PC-9 (cell line): Measurements from ENCODE around the gene NKX2-4. TPM values are rescaled to one million over a fixed set of nuclear protein-coding genes. Genes with fewer than 3 reads are reported as not detected.

ENCODE experiments used
- BruUV-seq: library from RNA; stranded (reverse); fragments of 400-500 nt; replicated peaks from 2 replicates; lab custom pipeline; 2021; lab: Mats Ljungman, UMichigan
- CTCF ChIA-PET: fragments of 300-600 bp; sonication (Branson Sonifier 250); formaldehyde crosslinking; loops from one replicate; lab custom pipeline; 2022; ENCODE audit warnings: antibody characterized with exemption; lab: Charles Lee
- POLR2A ChIA-PET: fragments of 300-600 bp; sonication (Branson Sonifier 250); formaldehyde crosslinking; loops from one replicate; lab custom pipeline; 2022; ENCODE audit warnings: antibody characterized with exemption; ENCODE audit not compliant: unreplicated experiment; lab: Charles Lee
- DNase-seq, 2 experiments: peaks; one replicate each; pipeline versions ENCODE4 v3.0.0 to v3.0.0-alpha.2; 2015 to 2022; ENCODE audit warnings: mixed read lengths in 1 of 2
- H2AFZ ChIP-seq: fragments of 200-600 bp; sonication (generic); 2 replicates; pipeline ENCODE4 v1.8.1; 2017; ENCODE audit warnings: antibody characterized with exemption
- H3F3A ChIP-seq: fragments of 200-600 bp; sonication (generic); 2 replicates; pipeline ENCODE4 v1.8.1; 2017; ENCODE audit warnings: antibody characterized with exemption, mild to moderate bottlenecking, low read depth; ENCODE audit not compliant: insufficient read depth
- H3K27ac ChIP-seq: fragments of 200-600 bp; sonication (generic); 2 replicates; pipeline ENCODE4 v1.6.1; 2016; ENCODE audit warnings: mixed run types
- H3K27me3 ChIP-seq: fragments of 200-600 bp; sonication (generic); 2 replicates; pipeline ENCODE4 v1.6.1; 2016; ENCODE audit warnings: low read depth, mixed run types; ENCODE audit not compliant: insufficient read depth
- H3K36me3 ChIP-seq: fragments of 200-600 bp; sonication (generic); 2 replicates; pipeline ENCODE4 v1.6.1; 2016; ENCODE audit warnings: low read depth, mixed run types
- H3K4me1 ChIP-seq: fragments of 200-600 bp; sonication (generic); replicated peaks from 2 replicates; pipeline ENCODE4 v1.6.1; 2016; ENCODE audit warnings: mixed run types; ENCODE audit not compliant: insufficient read depth
- H3K4me2 ChIP-seq: fragments of 200-600 bp; sonication (generic); 2 replicates; pipeline ENCODE4 v1.6.1; 2017; ENCODE audit warnings: mixed run types
- H3K4me3 ChIP-seq: fragments of 200-600 bp; sonication (generic); 2 replicates; pipeline ENCODE4 v1.6.1; 2016; ENCODE audit warnings: mixed run types
- H3K79me2 ChIP-seq: fragments of 200-600 bp; sonication (generic); 2 replicates; pipeline ENCODE4 v1.6.1; 2017; ENCODE audit warnings: low read depth, mixed run types
- H3K9me2 ChIP-seq: fragments of 200-600 bp; sonication (generic); 2 replicates; pipeline ENCODE4 v1.8.1; 2017; ENCODE audit warnings: mild to moderate bottlenecking; ENCODE audit not compliant: insufficient read depth
- H3K9me3 ChIP-seq: fragments of 200-600 bp; sonication (generic); 2 replicates; pipeline ENCODE4 v1.8.1; 2016; ENCODE audit warnings: low read depth; ENCODE audit not compliant: insufficient read depth
- H4K20me1 ChIP-seq: fragments of 200-600 bp; sonication (generic); 2 replicates; pipeline ENCODE4 v1.8.1; 2017; ENCODE audit not compliant: insufficient read depth
- EZH2 ChIP-seq: fragments of 200-600 bp; sonication (generic); IDR thresholded peaks from 2 replicates; pipeline ENCODE4 v1.8.0; 2017; ENCODE audit warnings: antibody characterized with exemption, low read depth
- intact Hi-C: fragments of 100-400 bp; cut with micrococcal nuclease; formaldehyde crosslinking; loops from one replicate; pipeline ENCODE4 v1.10.0; 2022; ENCODE audit not compliant: unreplicated experiment
- total RNA-seq: library from RNA; stranded (reverse); gene quantifications from 2 replicates; pipeline ENCODE4 v1.2.3, GENCODE V29; 2021
- TF ChIP-seq, protein P1 (sequence below): fragments of 200-600 bp; sonication (generic); conservative IDR thresholded peaks from 2 replicates; pipeline ENCODE4 v1.6.1; 2017; ENCODE audit warnings: mixed run types, antibody characterized with exemption, mild to moderate bottlenecking, moderate library complexity

The NKX2-4 gene
- total RNA-seq, 1 experiment from 2014 or later = not detected

DNA sequence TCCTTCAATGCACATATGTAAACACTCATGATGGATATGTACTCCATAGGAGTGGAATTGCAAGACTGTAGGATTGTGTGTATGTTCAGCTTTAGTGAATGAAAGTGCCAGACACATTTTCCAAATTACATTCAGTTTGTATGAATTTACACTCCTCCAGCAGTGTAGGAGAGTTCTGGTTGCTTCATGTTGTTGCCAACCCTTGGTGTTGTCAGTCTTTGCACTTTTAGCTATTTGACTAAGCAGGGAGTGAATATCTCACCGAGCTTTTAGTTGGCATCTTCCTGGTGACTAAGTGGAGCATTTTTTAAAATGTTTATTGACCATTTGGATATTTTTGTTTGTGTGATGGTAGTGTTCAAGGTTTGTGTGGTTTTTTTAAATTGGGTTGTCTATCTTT, 23.9 kb downstream of the NKX2-4 start:
- CTCF ChIA-PET = no interaction called here
- H4K20me1 ChIP-seq = peaks cover 27% of the 10 kb centered on the region
- H3K9me2 ChIP-seq = no peaks in the 10 kb centered on the region
- no peak overlapping the region for H3K4me3 ChIP-seq
- no peak overlapping the region for H2AFZ ChIP-seq
- H3K4me1 ChIP-seq = no peaks in the 10 kb centered on the region
- no peak overlapping the region for H3K4me2 ChIP-seq
- intact Hi-C loops = no loop called here
- no peaks in the 10 kb centered on the region; the same call in 1 of the 2 replicates for H3K36me3 ChIP-seq
- H3K79me2 ChIP-seq = peaks cover 3% of the 10 kb centered on the region; the same call in 1 of the 2 replicates
- DNase-seq = no peak
- H3K9me3 ChIP-seq = no peaks in the 10 kb centered on the region
- BruUV-seq = no TSS peak
- H3F3A ChIP-seq = no peaks in the 10 kb centered on the region; the same call in 1 of the 2 replicates
- POLR2A ChIA-PET = no interaction called here
- H3K27ac ChIP-seq = no peak overlapping the region
- no peaks in the 10 kb centered on the region for H3K27me3 ChIP-seq
- no peak for TF ChIP-seq EZH2
- TF ChIP-seq, protein P1, sequence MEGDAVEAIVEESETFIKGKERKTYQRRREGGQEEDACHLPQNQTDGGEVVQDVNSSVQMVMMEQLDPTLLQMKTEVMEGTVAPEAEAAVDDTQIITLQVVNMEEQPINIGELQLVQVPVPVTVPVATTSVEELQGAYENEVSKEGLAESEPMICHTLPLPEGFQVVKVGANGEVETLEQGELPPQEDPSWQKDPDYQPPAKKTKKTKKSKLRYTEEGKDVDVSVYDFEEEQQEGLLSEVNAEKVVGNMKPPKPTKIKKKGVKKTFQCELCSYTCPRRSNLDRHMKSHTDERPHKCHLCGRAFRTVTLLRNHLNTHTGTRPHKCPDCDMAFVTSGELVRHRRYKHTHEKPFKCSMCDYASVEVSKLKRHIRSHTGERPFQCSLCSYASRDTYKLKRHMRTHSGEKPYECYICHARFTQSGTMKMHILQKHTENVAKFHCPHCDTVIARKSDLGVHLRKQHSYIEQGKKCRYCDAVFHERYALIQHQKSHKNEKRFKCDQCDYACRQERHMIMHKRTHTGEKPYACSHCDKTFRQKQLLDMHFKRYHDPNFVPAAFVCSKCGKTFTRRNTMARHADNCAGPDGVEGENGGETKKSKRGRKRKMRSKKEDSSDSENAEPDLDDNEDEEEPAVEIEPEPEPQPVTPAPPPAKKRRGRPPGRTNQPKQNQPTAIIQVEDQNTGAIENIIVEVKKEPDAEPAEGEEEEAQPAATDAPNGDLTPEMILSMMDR = no peak

DNA sequence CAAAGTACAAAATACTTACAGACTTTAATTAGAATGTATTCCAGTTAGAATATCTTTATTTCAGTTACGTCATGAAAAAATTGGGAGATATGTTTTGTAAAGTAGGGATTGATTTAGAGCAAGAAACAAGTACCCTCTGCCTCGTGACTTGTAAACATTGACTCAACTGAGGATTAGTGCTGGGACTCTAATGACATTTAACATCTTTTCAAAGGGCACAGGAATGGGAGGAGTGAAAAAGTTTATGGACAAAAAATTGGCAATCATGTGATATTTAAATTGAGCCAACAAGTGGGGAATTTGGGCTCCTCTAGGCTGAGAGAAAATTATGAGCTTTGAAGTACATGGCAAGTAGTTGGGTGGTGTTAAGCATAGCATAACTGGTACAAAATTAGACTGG, 25.3 kb downstream of the NKX2-4 start:
- no peak for DNase-seq
- Histone ChIP-seq H4K20me1 (peaks cover 22% of the 10 kb centered on the region), H3K79me2 (peaks cover 3% of the 10 kb centered on the region), H3K4me3 (no peak overlapping the region), H3K27me3 (no peaks in the 10 kb centered on the region), H3K9me3 (no peaks in the 10 kb centered on the region), H3K4me1 (no peaks in the 10 kb centered on the region), H3K27ac (no peak overlapping the region), H3K4me2 (no peak overlapping the region), H2AFZ (no peak overlapping the region), H3F3A (peaks cover 4% of the 10 kb centered on the region; the same call in 1 of the 2 replicates), H3K36me3 (no peaks in the 10 kb centered on the region; the same call in 1 of the 2 replicates), H3K9me2 (no peaks in the 10 kb centered on the region)
- intact Hi-C loops = no loop called here
- no TSS peak for BruUV-seq
- ChIA-PET CTCF (interaction anchor here (0.7 kb wide), 1 partner anchor 36 kb away, joined by 3 read pairs; no protein-coding TSS in a partner anchor), POLR2A (no interaction called here)
- TF ChIP-seq, protein P1 = no peak
- no peak for TF ChIP-seq EZH2

DNA sequence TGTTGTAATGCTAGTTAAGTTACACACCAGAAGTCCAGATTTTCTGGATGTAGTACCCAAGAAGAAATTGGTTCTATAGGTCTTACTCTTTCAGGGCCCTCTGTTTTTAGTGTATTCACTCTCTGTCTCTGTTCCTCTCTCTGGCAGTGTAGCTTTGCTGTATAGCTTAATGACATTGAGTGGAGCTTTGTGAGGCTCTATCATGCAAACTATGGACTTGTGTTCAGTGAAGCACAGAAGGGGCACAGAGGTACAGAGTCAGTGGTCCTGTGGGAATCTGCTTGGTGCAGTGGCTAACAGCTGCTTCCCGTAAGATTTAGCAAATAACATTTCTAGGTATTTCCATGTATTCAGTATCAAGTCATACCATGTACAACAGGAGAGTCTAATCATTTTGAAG, 26.1 kb downstream of the NKX2-4 start:
- H3K9me2 ChIP-seq = no peaks in the 10 kb centered on the region
- no peak overlapping the region for H3K4me2 ChIP-seq
- no peak for DNase-seq
- CTCF ChIA-PET = no interaction called here
- H3F3A ChIP-seq = 0 out of 2 replicates have a peak, but pooled peaks cover 4% of the 10 kb centered on the region
- intact Hi-C loops = no loop called here
- no peak overlapping the region for H3K27ac ChIP-seq
- no peaks in the 10 kb centered on the region for H3K27me3 ChIP-seq
- no peak overlapping the region for H2AFZ ChIP-seq
- TF ChIP-seq, protein P1 = no peak
- TF ChIP-seq EZH2 = no peak
- H3K36me3 ChIP-seq = peaks cover 6% of the 10 kb centered on the region
- H3K9me3 ChIP-seq = no peaks in the 10 kb centered on the region
- H3K79me2 ChIP-seq = no peaks in the 10 kb centered on the region; the same call in 1 of the 2 replicates
- H4K20me1 ChIP-seq = peaks cover 22% of the 10 kb centered on the region
- POLR2A ChIA-PET = no interaction called here
- no peak overlapping the region for H3K4me3 ChIP-seq
- no peaks in the 10 kb centered on the region for H3K4me1 ChIP-seq
- BruUV-seq = no TSS peak
